NCI-H526 treated with DMSO at 0.1 percent for 48 hours (cell line): ENCODE data around the gene ZBTB7C.

Source experiments
- DNase-seq: peaks from one replicate; lab custom pipeline; 2025; lab: John Stamatoyannopoulos, UW

ZBTB7C gene

DNA sequence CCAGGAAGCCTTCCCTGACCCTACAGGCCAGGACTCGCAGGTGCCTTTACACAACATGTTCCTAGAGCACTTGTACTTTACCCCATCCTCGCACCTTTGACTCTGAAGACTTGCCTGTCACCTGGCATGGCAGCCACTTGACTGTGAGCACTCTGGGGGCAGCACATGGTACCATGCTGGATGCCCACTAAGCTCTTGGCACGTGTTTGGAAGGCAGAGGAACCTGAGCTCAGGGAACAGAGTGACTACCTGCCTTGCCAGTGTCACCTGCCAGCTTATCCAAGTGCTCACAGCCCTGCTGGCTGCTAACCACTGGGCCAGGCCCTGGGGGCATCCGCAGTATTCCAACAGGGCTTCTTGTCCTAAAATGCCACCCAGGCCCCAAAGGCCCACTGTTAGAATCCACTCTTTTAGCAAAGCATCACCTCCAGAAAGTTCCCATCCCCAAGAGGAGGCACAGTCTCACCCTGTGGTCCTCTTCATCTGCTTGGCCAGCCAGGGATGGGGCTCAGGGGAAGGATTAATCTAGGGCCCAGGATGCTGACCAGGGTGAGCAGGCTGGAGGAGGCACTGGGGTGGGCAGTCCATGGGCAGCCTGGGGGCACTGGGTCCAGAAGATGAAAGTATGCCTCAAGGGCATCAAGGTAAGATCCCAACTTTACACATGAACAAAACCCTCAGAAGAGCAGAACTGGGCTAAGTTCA is 57.0 kb downstream of the ZBTB7C start:
- no peak for DNase-seq

- no peak for DNase-seq
Observed at GRCh38 chr18:48351216-48352050, 57.8 kb downstream of the ZBTB7C start.

GRCh38 chr18:48348739-48349138 is 60.4 kb downstream of the ZBTB7C start:
- DNase-seq: no peak

DNA sequence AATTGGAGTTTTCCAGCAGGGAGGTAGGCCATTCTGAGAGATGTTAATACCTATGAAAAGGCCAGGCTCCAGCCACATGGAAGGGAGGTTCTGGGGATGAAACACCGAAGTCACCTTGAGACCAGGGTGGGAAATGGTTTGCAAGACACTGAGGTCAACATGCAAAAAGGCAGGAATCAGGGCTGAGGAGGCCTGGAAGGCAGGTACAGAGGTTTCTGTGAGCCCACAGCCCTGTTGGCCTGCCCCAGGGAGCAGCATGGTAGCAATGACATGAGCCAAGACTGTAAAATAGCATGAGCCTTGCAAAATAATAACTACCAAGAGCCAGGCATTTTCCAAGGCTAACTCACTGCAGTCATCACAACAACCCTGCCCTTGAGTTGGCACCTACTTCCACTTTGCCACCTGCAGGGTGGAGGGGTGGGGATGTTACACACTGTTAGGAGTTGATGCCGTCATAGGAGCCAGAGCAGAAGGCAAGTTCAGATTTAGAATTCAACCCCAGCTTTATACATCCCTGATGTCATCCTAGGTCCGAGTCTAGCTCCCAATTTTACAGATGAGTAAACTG is 61.3 kb downstream of the ZBTB7C start:
- no peak for DNase-seq

- DNase-seq: no peak
Observed at GRCh38 chr18:48345596-48345995, 63.6 kb downstream of the ZBTB7C start.

- no peak for DNase-seq
Observed at GRCh38 chr18:48342581-48342980, 66.6 kb downstream of the ZBTB7C start.

DNA sequence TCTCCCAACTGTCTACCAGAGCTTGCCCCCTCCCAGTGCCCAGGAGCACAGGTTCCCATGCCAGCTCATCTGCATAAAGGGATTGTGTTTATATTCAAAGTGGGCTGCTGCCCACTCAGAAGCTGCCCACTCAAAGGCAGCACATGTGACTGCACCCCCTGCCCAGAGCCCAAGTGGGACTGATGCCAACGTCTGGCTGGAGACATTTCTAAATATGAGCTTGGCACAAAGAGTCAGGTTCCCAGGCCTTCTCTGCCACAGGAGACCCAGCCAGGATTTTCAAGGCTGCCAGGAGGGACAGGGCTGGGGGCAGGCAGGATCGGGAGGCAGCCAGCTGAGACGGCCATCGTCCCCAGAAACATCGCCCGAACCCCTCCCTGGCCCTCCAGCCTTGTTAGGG is 67.1 kb downstream of the ZBTB7C start:
- DNase-seq: no peak

GRCh38 chr18:48340560-48340959 is 68.6 kb downstream of the ZBTB7C start:
- DNase-seq: no peak

DNA sequence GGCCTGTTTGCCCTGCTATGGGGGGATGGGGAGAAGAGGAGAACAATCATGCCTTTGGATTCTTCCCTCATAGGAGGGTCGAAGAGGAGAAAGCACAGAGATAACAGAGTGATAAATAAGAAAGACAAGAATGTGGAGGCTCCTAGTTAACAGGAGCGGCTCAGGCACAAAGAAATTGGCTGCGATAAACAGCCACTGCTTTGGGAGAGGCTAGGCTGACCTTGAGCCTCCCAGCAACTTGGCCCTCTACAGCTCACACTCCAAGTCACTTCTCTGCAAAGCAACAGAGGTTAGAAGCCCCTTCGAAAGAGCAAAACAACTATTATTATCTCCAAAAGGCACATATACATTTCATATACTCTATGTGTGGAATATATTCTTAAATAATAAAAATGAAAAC is 69.5 kb downstream of the ZBTB7C start:
- no peak for DNase-seq

- no peak for DNase-seq
Observed at GRCh38 chr18:48338915-48339314, 70.3 kb downstream of the ZBTB7C start.

DNA sequence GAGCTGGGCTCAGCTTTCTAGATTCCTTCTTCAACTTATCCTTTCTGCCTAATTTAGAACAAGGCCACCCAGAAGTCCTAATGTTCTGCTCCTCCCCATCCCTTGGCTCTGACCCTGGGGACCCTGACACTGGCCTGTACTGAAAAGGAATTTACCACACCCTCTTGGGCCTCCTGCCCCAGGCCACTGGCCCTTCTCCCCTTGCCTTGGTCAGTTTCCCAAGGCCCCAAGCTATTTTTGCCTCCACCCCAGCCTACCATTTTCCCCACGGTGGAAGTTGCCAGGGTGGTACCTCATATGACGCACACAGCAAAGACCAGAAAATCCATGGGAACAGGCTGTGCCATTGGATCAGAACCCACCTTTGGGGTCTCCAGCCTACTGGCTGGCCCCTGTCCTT is 72.1 kb downstream of the ZBTB7C start:
- DNase-seq: no peak

DNA sequence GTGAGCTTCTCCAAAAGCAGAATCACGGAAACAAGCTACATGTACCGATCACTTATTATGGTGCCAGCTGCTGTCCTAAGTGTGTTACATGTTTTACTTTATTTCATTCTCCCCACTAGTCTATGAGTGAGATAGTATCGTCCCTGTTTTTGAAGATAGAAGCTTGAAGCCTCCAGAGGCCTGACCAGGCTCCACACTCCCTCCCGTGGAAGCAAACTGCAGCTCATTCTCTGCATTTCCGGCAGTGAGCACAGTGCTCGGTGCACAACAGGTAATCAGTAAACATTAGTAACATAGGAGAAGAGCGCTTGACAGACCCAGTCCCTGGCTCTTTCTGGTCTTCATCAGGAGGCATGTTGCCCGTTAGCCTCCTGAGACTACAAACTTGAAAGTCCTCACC is 72.9 kb downstream of the ZBTB7C start:
- no peak for DNase-seq

DNA sequence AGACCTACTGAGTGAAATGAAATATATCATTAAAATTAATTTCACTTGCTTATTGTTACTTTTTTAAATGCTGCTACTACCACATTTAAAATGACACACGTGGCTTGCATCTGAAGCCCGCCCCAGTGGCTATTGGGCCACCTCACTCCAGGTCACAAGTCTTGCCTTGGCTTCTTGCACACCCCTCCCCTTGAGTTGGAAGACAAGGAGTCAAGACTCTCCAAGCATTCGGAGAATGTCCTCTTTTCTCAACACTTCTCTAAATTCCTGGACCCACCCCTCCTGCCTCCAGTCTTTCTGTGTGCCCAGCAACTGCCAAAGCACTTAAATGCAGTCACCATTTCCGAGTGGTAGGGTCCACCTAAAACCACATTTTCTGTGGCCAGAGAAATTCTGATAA is 73.4 kb downstream of the ZBTB7C start:
- no peak for DNase-seq

DNA sequence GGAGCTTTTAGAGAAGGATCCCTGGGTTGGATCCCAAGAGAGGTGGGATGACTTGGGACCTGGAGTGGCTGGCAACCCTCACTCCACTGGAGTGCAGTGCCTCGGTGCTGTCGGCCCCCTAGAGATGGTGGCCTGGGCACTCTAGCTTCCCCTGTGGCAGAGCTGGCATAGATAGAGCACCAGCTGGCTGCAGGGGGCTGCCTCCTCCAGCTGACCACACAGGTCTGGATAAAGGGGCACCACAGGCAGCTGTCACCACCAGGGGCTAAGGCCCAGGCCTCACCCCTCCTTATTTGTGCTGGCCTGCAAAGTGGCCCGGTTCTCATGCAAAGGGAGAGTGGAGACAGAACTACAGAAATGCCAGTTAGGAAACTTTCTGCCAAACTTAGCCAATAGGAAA is 74.3 kb downstream of the ZBTB7C start:
- no peak for DNase-seq

GRCh38 chr18:48333563-48333962 is 75.6 kb downstream of the ZBTB7C start:
- no peak for DNase-seq

DNA sequence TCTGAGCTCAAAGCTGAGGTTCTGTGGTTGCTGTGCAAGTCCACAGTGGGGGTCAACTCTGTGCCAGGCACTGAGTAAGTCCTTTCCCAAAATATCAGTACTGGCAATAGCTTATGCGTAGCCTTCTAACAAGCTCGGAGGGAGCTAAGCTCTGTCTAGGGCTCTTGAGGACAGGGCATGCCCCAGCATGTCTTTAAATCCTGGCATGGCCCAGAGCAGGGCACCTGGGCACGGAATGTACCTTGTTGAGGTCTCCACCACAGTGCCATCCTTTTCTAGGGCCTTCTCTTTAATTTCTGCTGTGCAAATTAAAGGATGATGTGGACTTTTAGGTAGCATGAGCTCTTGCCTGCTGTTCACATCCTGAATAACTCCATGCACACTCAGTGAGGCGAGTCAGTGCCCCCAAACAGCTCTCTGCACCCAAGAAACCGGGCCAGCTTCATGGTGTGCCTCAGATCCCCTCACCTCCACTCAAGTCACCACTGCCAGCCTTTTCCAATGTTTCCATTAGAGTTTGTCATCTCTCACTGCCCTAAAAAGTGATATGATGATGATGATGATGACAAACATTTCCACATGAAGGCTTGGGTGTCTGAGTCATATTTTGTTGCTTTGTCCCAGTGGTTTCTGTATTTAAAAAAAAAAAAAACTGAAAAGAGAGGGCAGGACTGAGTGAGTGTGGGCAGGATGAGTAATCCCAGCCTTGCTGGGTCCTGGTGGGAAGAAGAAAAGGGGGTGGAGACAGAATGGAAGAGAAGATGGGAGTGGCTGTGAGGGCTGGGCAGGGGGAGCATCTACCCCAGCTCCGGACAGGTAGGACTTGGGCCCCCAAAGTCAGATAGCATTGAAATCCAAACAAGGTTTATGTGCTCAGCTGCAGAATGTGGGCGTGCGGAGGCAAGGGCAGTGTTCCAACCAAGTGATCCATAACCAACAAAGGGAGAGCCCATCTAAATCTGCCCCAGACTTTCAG is 78.9 kb downstream of the ZBTB7C start:
- no peak for DNase-seq

DNA sequence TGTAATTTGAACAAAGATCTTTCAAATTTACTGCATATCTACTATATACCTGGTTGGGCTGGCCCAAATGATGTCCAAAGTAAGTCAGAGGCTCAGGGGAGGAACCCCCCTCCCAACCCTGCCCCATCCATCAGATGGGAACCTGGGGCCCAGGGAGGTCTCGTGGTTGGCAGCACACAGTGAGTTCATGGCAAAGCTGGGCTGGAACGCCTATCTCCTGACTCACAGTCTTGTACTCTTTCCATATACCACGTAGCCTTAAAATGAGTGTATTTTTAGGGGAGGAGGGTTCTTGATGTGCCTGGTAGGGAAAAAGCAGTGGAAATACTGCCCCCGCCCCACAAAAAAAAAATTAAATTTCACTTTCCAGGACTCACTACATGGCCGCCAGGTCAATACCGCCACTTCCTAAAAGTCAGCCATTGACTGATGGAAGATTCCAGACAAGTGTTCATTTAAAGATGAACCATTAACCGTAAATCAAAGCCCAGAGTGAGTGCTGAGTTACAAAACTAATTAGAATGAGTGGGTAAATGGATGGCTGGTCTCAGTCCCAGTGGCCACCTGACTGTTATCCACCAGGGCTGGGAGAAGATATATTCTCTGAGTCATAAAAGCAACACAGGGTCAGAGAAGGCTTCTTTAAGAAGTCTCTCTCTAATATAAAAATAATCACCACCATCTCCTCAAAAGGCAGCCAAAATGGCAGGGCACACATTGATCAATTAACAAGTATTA is 80.5 kb downstream of the ZBTB7C start:
- no peak for DNase-seq

DNA sequence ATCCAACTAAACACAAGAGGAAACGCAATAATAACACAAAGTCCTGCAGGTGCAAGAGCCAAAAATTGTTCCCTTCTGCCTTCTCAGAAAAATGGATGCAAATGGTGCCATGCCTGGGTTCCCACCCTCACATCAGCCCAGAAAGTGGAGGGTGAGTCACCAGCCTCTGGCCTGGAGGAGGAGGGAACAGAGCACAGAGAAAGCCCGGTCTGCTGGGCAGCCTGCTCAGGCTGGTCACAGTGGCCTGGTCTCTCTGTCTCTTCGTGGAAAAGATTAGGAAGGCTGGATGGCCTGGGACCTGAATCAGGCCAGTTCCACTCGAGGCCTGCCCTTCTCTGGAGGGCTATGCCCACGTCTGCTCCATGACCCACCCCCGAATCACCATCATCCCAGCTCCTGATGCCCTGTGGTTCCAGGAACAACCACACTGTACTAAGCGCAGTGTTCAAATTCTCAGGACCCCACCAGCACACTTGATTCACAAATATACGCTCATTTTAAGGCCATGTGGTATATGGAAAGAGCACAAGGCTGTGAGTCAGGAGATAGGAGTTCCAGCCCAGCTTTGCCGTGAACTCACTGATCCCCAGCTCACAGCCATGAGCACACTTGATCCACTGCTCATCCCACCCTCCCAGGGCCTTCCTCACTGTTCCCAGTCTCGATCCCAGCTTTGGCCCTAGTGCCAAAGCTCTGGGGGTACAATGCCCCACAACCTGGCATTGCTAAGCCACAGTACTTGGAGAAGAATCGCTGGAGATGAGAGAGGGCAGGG is 82.1 kb downstream of the ZBTB7C start:
- no peak for DNase-seq

DNA sequence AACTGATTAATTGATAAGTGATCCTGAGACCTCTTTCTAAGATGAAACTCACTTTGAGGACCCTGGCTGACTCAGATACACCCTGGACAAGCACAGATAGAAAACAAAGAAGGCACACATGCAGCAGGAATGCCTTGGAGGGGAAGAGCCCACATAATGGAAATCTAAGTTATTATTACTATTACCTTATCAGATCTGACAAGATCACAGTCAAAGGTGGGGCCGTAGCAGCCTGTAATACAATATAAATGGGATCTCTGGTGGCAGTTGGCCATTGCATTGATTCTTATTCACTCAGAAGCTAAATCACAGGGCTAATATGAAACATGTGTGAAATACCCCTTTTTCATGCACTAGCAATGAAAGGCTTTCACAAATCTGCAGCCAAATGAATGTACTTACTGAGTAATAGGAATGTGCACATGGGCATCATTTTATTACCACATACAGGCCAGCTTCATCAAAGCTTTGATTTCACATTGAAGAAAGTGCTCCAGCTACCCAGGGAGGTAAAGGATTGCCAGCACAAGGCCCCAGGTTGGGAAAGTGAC is 84.0 kb downstream of the ZBTB7C start:
- no peak for DNase-seq

- no peak for DNase-seq
Observed at GRCh38 chr18:48324651-48325050, 84.5 kb downstream of the ZBTB7C start.
